ENCODE measurements around the gene LILRB2.
"Not testable (repeated sequence)": the region's sequence is repeated elsewhere in the genome, so short reads cannot be mapped to it uniquely, and the experiment has no call there.

LILRB2 gene

DNA sequence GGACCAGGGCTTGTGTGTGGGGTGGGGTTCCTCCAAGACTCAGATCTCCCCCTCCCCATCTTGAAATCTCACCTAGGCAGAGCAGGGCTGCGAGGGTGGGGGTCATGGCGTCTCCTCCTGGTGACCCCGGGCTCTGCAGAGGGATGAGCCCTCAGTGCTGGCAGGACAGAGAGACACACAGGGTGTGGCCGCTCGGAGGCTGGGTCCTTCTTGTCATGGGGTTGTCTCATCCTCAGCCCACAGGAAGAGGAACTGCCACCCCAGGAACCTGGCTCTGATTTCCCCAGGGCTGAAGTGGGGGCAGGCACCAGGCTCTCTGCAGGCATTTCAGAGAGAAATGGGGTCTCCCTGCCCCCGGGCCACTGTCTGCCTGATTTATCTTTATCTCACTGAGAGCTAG, 38.3 kb downstream of the LILRB2 start, which contains the start of gene LILRA6:
Gene LILRA6, minus strand, starts transcription at position 145 of the 400 bp plus-strand sequence.
- not testable (repeated sequence) for H3K27ac ChIP-seq (ENCODE audit: low read depth, low read length); H3K27me3 ChIP-seq (ENCODE audit: control insufficient read depth, insufficient read depth, low read length); H3K4me3 ChIP-seq (ENCODE audit: low read length); H3K36me3 ChIP-seq (ENCODE audit: control insufficient read depth, insufficient read depth, low read length); H3K9ac ChIP-seq (ENCODE audit: low read length); H3K4me1 ChIP-seq (ENCODE audit: control insufficient read depth, insufficient read depth, low read length)

DNA sequence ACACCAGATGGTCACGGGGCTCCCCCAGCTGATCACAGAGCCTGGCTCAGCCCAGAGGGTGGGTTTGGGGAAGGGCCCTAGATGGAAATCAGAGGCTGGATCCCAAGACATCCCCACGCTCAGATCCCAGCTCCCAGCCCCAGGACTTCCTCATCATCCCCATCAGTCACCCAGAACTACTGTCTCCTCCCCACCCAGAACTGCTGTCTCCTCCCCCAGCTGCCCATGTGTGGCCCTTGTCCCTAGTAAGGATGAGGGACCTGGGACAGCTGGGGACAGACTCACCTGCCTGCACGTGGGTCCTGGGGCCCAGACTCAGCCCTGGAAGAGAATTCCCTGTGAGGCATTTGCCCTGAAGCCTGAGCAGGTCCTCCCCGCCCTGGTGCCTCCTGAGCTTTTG, 38.7 kb downstream of the LILRB2 start:
- not testable (repeated sequence) for H3K4me1 ChIP-seq (ENCODE audit: control insufficient read depth, insufficient read depth, low read length); H3K36me3 ChIP-seq (ENCODE audit: control insufficient read depth, insufficient read depth, low read length)

DNA sequence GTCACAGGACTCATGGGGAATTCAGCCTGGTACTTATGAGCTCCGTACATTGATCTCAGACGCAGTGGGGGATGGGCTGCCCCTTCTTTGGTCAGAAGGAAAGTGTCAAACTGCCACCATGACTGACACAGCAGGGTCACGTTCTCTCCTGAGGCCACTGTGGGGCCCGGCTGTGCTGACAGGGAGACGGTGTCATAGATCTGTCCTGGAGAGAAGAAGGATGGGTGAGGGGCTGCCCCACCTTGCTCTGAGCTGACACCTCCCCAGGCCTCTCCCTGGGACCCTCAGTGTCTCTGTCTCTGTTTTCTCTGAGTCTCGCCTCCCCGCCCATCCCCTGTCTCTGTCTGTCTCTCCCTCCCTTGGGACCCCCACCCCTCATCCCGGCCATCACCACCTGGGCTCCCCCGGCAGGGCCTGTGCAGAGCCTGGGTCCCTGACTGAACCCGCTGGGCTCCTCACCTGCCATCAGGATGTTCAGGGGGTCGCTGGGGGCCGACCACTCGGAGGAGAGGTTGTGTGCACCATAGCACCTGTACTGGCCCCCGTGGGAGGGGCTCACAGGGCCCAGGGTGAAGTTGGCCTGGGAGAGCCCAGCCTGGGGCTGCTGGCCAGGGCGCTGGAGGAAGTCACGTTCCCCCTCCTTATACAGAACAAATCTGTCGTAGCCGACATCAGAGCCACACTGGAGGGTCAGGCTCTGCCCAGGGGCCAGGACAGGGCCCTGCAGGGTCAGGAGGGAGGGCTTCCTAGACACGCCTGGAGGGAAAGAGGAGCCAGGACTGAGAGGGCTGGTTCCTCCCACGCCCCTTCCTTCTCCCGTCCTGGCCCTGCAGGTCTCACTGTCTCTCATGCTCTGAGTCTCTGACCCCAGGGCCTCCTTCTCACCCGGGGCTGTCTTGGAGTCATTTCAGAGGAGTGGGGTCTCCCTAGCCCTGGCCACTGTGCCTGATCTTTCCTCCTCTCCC, 40.3 kb downstream of the LILRB2 start:
- not testable (repeated sequence) for H3K4me1 ChIP-seq (ENCODE audit: control insufficient read depth, insufficient read depth, low read length); H3K27ac ChIP-seq (ENCODE audit: low read depth, low read length); H3K4me3 ChIP-seq (ENCODE audit: low read length); H3K27me3 ChIP-seq (ENCODE audit: control insufficient read depth, insufficient read depth, low read length); H3K36me3 ChIP-seq (ENCODE audit: control insufficient read depth, insufficient read depth, low read length); H3K9ac ChIP-seq (ENCODE audit: low read length)

More for the DNA sequence above, 38.7 kb downstream of the LILRB2 start:
- not testable (repeated sequence) for H3K9ac ChIP-seq (ENCODE audit: low read length); H3K27me3 ChIP-seq (ENCODE audit: control insufficient read depth, insufficient read depth, low read length); H3K27ac ChIP-seq (ENCODE audit: low read depth, low read length); H3K4me3 ChIP-seq (ENCODE audit: low read length)

DNA sequence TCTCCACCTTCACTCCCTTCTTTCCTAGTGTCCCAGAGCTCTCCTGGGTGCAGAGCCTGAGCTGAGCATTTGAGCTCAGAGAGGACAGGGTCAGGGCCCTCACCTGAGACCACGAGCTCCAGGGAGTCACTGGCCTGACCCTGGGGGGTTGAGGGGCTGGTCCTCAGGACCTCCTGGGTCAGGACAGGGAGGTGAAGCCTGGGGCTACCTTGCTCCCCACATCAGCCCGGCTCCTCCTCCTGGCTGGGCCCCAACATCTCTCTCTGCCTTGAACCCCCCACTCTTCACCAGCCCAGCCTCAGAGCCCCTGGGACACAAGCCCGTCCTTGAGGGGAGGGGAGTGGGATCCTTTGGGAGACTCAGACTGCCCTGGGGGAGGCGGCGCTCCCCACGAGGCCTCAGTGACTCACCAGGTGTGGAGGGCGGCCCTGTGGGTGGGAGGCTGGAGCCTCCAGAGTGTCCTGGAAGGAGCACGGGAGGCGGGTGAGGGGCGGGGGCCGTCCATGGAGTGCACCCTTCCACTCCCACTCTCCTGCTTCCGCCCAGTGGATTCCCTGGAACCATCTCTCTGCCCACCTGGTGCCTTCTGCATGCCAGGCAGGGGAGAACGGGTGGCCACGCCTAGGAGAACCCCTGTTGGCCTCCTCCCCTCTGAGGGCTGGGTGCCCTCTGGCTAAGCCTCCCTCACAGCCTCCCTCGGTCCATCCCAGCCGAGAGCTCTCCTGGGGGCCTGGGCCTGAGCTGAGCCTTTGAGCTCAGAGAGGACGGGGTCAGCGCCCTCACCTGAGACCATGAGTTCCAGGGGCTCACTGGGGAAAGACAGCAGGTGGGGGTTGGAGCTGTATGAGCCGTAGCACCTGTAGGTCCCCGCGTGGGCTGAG, 41.2 kb downstream of the LILRB2 start:
- not testable (repeated sequence) for H3K27me3 ChIP-seq (ENCODE audit: control insufficient read depth, insufficient read depth, low read length); H3K9ac ChIP-seq (ENCODE audit: low read length); H3K4me1 ChIP-seq (ENCODE audit: control insufficient read depth, insufficient read depth, low read length); H3K36me3 ChIP-seq (ENCODE audit: control insufficient read depth, insufficient read depth, low read length); H3K27ac ChIP-seq (ENCODE audit: low read depth, low read length); H3K4me3 ChIP-seq (ENCODE audit: low read length)

DNA sequence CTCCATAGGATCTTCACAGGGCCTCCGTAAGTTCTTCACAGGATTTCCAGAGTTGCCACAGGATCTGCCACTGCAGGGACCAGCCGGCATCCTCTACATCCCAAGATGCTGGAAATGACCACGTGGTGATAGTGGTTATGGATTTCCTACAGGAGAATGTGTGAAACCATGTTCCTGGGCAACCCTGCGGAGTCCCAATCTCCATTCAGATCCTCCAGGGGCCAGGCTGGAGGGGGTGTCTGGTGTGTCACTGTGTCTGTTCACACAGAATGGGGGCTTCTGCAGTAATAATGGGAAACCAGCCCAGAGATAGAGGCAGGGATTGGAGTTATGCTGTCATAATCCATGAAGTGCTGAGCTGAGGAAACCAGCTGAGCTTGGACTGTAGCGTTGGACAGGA, 47.0 kb downstream of the LILRB2 start:
- Histone ChIP-seq H3K4me3 (ENCODE audit: low read length) (no peak overlapping the region), H3K27me3 (ENCODE audit: control insufficient read depth, insufficient read depth, low read length) (no peaks in the 10 kb centered on the region), H3K4me1 (ENCODE audit: control insufficient read depth, insufficient read depth, low read length) (no peaks in the 10 kb centered on the region), H3K27ac (ENCODE audit: low read depth, low read length) (no peak overlapping the region), H3K9ac (ENCODE audit: low read length) (no peak overlapping the region), H3K36me3 (ENCODE audit: control insufficient read depth, insufficient read depth, low read length) (no peaks in the 10 kb centered on the region)

DNA sequence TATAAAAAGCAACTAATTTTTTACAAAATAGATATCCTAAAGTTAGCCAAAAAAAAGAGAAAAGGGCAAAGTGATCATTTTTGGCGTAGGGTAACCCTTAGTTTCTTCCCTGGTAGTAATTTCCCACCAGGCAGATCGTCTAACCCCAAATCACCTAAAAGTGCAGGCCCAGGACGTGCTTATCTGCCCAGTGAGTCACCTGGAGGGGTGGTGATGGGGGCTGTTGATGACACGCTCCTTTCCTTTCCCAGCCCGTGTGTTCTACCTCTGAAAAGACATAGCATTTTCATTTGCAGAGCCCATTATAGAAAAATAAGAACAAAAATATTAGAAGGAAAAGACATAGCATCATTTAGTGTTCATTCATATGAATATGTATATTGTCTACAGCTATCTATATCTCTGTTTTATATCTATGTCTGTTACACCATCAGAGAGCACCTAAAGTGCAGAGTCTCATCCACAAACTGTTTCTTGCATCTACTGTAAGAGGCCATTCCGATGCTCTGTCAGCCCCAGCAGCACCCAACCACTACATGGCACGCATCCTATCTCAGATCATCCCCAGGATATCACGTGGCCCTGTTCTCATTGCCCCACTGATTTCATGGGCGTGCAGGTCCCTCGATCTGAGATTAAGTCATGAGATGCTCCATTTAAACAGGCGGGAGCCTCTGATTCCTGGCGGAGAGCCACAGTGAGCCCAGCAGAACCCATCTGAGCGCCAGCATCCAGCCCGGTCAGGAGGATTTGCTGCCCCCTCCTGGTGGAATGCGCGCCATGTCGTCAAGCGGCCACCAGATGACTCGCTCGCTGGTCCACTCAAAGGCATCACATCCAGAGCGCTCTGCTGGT, 49.6 kb downstream of the LILRB2 start:
- Histone ChIP-seq H3K4me1 (ENCODE audit: control insufficient read depth, insufficient read depth, low read length) (no peaks in the 10 kb centered on the region), H3K36me3 (ENCODE audit: control insufficient read depth, insufficient read depth, low read length) (no peaks in the 10 kb centered on the region), H3K27me3 (ENCODE audit: control insufficient read depth, insufficient read depth, low read length) (no peaks in the 10 kb centered on the region), H3K9ac (ENCODE audit: low read length) (no peak overlapping the region), H3K4me3 (ENCODE audit: low read length) (no peak overlapping the region), H3K27ac (ENCODE audit: low read depth, low read length) (no peak overlapping the region)

DNA sequence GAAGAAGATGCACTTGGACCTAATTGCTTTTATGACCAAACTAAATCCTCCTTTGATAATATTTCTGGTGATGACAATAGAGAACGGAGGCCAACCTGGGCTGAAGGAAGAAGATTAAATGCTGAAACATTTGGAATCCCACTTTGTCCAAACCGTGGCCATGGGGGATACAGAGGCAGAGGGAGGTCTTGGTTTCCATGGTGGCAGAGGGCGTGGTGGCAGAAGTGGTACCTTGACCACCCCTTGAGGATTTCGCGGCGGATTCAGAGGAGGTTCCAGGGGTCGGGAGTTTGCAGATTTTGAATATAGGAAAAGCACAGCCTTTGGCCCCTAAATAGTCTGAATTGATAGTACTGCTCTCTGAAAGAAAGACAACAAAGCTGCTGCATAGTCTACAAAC, 50.9 kb downstream of the LILRB2 start:
- Histone ChIP-seq H3K27ac (ENCODE audit: low read depth, low read length) (no peak overlapping the region), H3K9ac (ENCODE audit: low read length) (no peak overlapping the region), H3K27me3 (ENCODE audit: control insufficient read depth, insufficient read depth, low read length) (no peaks in the 10 kb centered on the region)

DNA sequence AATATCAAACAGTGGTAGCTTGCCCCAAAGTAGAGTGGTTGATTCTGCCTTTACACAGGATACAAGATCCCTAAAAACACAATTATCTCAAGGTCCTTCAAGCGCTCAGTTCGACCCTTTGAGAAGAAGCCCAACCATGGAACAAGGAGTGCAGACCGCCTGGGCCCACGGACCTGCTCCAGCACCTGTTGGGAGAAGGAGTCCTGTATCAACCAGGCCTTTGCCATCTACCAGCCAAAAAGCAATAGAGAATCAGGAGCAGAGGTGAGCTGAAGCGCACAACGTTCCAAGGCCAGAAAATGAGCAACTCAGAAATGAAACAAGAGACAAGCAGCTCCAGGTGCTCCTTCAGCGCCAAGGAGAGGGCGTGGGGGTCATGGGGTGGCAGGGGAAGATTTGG, 51.8 kb downstream of the LILRB2 start:
- Histone ChIP-seq H3K36me3 (ENCODE audit: control insufficient read depth, insufficient read depth, low read length) (no peaks in the 10 kb centered on the region), H3K27ac (ENCODE audit: low read depth, low read length) (no peak overlapping the region), H3K4me1 (ENCODE audit: control insufficient read depth, insufficient read depth, low read length) (no peaks in the 10 kb centered on the region), H3K4me3 (ENCODE audit: low read length) (no peak overlapping the region), H3K27me3 (ENCODE audit: control insufficient read depth, insufficient read depth, low read length) (no peaks in the 10 kb centered on the region), H3K9ac (ENCODE audit: low read length) (no peak overlapping the region)

More for the DNA sequence above, 50.9 kb downstream of the LILRB2 start:
- Histone ChIP-seq H3K4me1 (ENCODE audit: control insufficient read depth, insufficient read depth, low read length) (no peaks in the 10 kb centered on the region), H3K36me3 (ENCODE audit: control insufficient read depth, insufficient read depth, low read length) (no peaks in the 10 kb centered on the region), H3K4me3 (ENCODE audit: low read length) (no peak overlapping the region)

DNA sequence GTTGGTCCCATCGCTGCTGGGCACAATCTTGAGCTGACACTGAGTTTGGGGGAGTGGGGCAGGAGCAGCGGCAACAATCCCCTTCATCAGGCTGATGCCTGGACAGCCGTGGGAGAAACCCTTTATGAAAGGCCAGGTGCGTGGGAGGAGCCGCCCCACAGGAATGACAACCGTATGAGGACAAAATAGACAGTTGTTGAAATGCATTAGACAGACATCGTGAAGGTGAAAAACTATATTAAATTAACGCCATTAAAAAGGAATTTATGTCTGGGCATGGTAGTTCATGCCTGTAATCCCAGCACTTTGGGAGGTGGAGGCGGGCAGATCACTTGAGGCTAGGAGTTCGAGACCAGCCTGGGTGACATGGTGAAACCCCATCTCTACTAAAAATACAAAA, 56.3 kb downstream of the LILRB2 start:
- not testable (repeated sequence) for H3K9ac ChIP-seq (ENCODE audit: low read length); H3K36me3 ChIP-seq (ENCODE audit: control insufficient read depth, insufficient read depth, low read length); H3K27me3 ChIP-seq (ENCODE audit: control insufficient read depth, insufficient read depth, low read length); H3K4me3 ChIP-seq (ENCODE audit: low read length); H3K4me1 ChIP-seq (ENCODE audit: control insufficient read depth, insufficient read depth, low read length); H3K27ac ChIP-seq (ENCODE audit: low read depth, low read length)

DNA sequence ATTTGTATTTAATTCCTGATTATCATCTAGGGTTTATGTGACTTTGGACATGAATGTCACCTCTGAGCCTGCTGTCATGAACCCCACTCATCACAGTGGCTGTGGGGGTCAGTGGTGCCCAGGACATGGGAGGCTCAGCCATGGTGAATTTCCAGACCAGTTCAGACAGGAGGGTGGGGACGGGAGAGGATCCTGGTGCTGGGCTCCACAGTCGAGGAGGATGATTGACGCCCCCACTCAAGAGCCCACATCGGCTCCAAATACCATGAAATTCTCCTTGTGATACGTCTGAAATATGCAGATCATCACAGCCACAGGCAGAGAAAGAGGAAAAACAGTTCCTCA, 57.0 kb downstream of the LILRB2 start:
- not testable (repeated sequence) for H3K27ac ChIP-seq (ENCODE audit: low read depth, low read length); H3K4me1 ChIP-seq (ENCODE audit: control insufficient read depth, insufficient read depth, low read length); H3K9ac ChIP-seq (ENCODE audit: low read length); H3K27me3 ChIP-seq (ENCODE audit: control insufficient read depth, insufficient read depth, low read length); H3K36me3 ChIP-seq (ENCODE audit: control insufficient read depth, insufficient read depth, low read length); H3K4me3 ChIP-seq (ENCODE audit: low read length)
